GM10266 (cell line): Measurements from ENCODE around the gene DGKD.

Source experiments
- DNase-seq: peaks from one replicate; pipeline ENCODE4 v3.0.0; 2012; ENCODE audit errors: extremely low spot score
- CTCF ChIP-seq: IDR thresholded peaks from 2 replicates; pipeline ENCODE4 v1.5.1; 2012; ENCODE audit warnings: mild to moderate bottlenecking, low read depth; ENCODE audit not compliant: control insufficient read depth, insufficient read depth; ENCODE audit errors: missing control alignments

The DGKD gene

GRCh38 chr2:233486357-233486756, 132.1 kb downstream of the DGKD start:
- no peak for TF ChIP-seq CTCF
- DNase-seq = no peak

GRCh38 chr2:233486778-233487552, 132.7 kb downstream of the DGKD start:
- TF ChIP-seq CTCF = no peak
- no peak for DNase-seq

GRCh38 chr2:233487748-233488345, 133.6 kb downstream of the DGKD start:
- no peak for TF ChIP-seq CTCF
- no peak for DNase-seq

- DNase-seq = no peak
- no peak for TF ChIP-seq CTCF
Measured at GRCh38 chr2:233489143-233489542, 134.8 kb downstream of the DGKD start.

GRCh38 chr2:233489666-233490065, 135.4 kb downstream of the DGKD start:
- no peak for DNase-seq
- no peak for TF ChIP-seq CTCF

GRCh38 chr2:233490831-233491230, 136.5 kb downstream of the DGKD start:
- DNase-seq = no peak
- TF ChIP-seq CTCF = no peak

GRCh38 chr2:233491326-233491725, 137.0 kb downstream of the DGKD start:
- TF ChIP-seq CTCF = no peak
- DNase-seq = no peak
